ENCODE results near the gene NHSL2.

Gene NHSL2

GRCh38 chrX:71941145-71941544, 30.5 kb downstream of the NHSL2 start:
- H3K4me3 ChIP-seq (ENCODE audit: low read depth, low read length): no peak overlapping the region
- no peak for DNase-seq (ENCODE audit: low read depth)
- TF ChIP-seq, protein P1, sequence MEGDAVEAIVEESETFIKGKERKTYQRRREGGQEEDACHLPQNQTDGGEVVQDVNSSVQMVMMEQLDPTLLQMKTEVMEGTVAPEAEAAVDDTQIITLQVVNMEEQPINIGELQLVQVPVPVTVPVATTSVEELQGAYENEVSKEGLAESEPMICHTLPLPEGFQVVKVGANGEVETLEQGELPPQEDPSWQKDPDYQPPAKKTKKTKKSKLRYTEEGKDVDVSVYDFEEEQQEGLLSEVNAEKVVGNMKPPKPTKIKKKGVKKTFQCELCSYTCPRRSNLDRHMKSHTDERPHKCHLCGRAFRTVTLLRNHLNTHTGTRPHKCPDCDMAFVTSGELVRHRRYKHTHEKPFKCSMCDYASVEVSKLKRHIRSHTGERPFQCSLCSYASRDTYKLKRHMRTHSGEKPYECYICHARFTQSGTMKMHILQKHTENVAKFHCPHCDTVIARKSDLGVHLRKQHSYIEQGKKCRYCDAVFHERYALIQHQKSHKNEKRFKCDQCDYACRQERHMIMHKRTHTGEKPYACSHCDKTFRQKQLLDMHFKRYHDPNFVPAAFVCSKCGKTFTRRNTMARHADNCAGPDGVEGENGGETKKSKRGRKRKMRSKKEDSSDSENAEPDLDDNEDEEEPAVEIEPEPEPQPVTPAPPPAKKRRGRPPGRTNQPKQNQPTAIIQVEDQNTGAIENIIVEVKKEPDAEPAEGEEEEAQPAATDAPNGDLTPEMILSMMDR (IDR thresholded peaks at IDR 0.05; ENCODE audit: control insufficient read depth, extremely low read depth, insufficient read depth): no peak

- no peak for DNase-seq (ENCODE audit: low read depth)
- H3K4me3 ChIP-seq (ENCODE audit: low read depth, low read length): no peak overlapping the region
- TF ChIP-seq, protein P1 (IDR thresholded peaks at IDR 0.05; ENCODE audit: control insufficient read depth, extremely low read depth, insufficient read depth): no peak
Observed at GRCh38 chrX:71941776-71942175, 31.1 kb downstream of the NHSL2 start.

DNA sequence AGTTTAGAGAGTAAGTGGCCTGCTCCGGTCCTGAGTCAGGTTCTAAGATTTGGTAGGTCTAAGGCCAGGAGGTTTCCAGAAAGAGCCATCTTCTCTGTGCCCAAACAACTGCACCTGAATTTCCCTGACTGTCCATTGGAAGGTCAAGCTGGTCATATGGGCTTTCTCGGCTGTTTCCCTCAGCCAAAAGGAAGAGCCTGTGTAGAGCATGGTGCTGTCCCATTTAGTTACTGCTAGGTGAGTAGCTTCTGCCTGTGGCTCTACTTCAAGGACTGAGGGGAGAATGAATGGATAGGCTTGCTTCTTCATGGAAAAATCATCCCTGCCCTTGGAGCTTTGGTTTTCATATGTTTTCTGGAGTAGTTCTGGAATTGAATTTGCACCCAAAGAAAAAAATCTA, 33.7 kb downstream of the NHSL2 start:
- TF ChIP-seq, protein P1 (IDR thresholded peaks at IDR 0.05; ENCODE audit: control insufficient read depth, extremely low read depth, insufficient read depth): no peak
- no peak overlapping the region for H3K4me3 ChIP-seq (ENCODE audit: low read depth, low read length)
- no peak for DNase-seq (ENCODE audit: low read depth)

DNA sequence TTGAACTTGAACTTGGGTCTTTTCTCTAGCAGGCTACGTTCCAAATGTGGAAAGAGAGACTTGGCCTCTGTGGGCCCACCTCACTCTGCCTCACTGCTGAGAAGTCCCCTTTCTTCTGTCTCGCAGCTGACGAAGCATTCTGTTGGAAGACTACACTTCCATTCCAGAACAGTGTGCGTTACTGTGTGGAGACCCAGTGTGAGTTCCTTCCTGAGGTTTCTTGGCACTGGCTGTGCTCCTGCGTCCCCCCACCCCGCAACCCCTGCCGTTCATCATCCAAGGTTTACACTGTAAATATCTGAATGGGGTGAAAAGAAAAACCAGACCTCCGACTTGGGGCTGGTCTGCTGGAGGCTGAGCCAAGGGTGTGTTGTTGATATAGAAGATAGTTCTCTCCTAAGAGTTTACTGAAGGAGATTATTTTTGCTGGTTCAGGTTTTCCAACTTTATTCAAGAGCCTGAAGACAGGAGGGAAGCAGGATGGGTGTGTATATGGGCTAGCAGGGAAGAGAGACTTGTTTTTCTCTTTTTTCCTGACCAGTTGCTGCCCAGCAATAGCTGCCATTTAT, 34.7 kb downstream of the NHSL2 start:
- H3K4me3 ChIP-seq (ENCODE audit: low read depth, low read length): no peak overlapping the region
- no peak for DNase-seq (ENCODE audit: low read depth)
- TF ChIP-seq, protein P1 (IDR thresholded peaks at IDR 0.05; ENCODE audit: control insufficient read depth, extremely low read depth, insufficient read depth): no peak

- TF ChIP-seq, protein P1 (IDR thresholded peaks at IDR 0.05; ENCODE audit: control insufficient read depth, extremely low read depth, insufficient read depth): no peak
- H3K4me3 ChIP-seq (ENCODE audit: low read depth, low read length): no peak overlapping the region
- DNase-seq (ENCODE audit: low read depth): no peak
Observed at GRCh38 chrX:71949363-71949762, 38.7 kb downstream of the NHSL2 start.

GRCh38 chrX:71949844-71950445, 39.3 kb downstream of the NHSL2 start:
- DNase-seq (ENCODE audit: low read depth): no peak
- TF ChIP-seq, protein P1 (IDR thresholded peaks at IDR 0.05; ENCODE audit: control insufficient read depth, extremely low read depth, insufficient read depth): no peak
- no peak overlapping the region for H3K4me3 ChIP-seq (ENCODE audit: low read depth, low read length)

GRCh38 chrX:71953391-71953790, 42.7 kb downstream of the NHSL2 start:
- no peak for DNase-seq (ENCODE audit: low read depth)
- TF ChIP-seq, protein P1 (IDR thresholded peaks at IDR 0.05; ENCODE audit: control insufficient read depth, extremely low read depth, insufficient read depth): no peak

More at GRCh38 chrX:71953391-71953790, 42.7 kb downstream of the NHSL2 start:
- no peak overlapping the region for H3K4me3 ChIP-seq (ENCODE audit: low read depth, low read length)

Data from LNCaP clone FGC (cell line).